ENCODE results near the gene BFSP1.

BFSP1 gene

GRCh38 chr20:17562804-17563305, 31.7 kb upstream of the BFSP1 start:
- no peak for TF ChIP-seq ZFX (IDR thresholded peaks at IDR 0.05; ENCODE audit: borderline replicate concordance)
- no peak for TF ChIP-seq CTCF (IDR thresholded peaks at IDR 0.05)
- H3K27ac ChIP-seq: no peak overlapping the region

- no peak for TF ChIP-seq CTCF (IDR thresholded peaks at IDR 0.05)
- TF ChIP-seq ZFX (IDR thresholded peaks at IDR 0.05; ENCODE audit: borderline replicate concordance): no peak
- no peak overlapping the region for H3K27ac ChIP-seq
Measured at GRCh38 chr20:17560344-17561074, 29.3 kb upstream of the BFSP1 start.

- TF ChIP-seq ZFX (IDR thresholded peaks at IDR 0.05; ENCODE audit: borderline replicate concordance) (no peak), CTCF (IDR thresholded peaks at IDR 0.05) (no peak)
- H3K27ac ChIP-seq: peak overlapping the region; percentile 60
Measured at GRCh38 chr20:17559338-17559737, 28.2 kb upstream of the BFSP1 start.

GRCh38 chr20:17558941-17559304, 27.7 kb upstream of the BFSP1 start:
- peak overlapping the region; percentile 60 for H3K27ac ChIP-seq
- TF ChIP-seq ZFX (IDR thresholded peaks at IDR 0.05; ENCODE audit: borderline replicate concordance) (no peak), CTCF (IDR thresholded peaks at IDR 0.05) (no peak)

- H3K27ac ChIP-seq: peak overlapping the region; percentile 60
- TF ChIP-seq ZFX (IDR thresholded peaks at IDR 0.05; ENCODE audit: borderline replicate concordance) (no peak), CTCF (IDR thresholded peaks at IDR 0.05) (no peak)
Measured at GRCh38 chr20:17558154-17558940, 27.2 kb upstream of the BFSP1 start.

GRCh38 chr20:17557675-17558006, 26.5 kb upstream of the BFSP1 start:
- peak overlapping the region; percentile 60 for H3K27ac ChIP-seq
- TF ChIP-seq CTCF (IDR thresholded peaks at IDR 0.05) (no peak), ZFX (IDR thresholded peaks at IDR 0.05; ENCODE audit: borderline replicate concordance) (no peak)

All from 22Rv1 (cell line).